ENCODE measurements around the gene CLCN5.

DNA sequence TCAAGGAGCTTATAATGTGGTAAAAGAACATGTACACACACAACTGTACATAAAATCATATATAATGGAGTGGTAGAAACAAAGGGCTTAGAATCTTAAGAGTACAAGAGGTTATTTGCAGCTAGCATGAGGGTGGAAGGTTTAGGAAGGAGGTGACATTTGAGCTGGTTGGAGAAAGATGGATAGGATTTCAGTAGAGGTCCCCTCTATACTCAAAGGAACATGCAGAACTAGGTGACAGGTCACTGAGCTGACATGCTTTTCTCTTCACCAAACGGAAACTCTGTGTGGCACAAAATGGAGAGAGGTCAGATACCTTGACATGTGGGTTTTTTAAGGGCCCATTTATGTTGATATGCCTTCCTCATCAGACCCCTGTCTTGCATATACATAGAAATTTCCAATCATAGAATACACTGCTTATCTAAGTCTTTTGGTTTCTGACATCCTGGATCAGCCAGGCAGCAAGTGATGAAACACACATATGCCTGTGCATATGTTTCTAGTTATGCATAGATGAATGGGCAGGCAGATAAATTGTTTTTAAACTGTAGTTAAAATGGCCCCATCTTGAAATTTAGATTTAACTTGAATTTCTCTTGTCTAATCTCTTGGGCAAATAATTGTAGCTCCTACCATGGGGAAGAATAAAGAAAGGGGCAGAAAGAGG, 29.3 kb downstream of the CLCN5 start:
- TF ChIP-seq, protein P1, sequence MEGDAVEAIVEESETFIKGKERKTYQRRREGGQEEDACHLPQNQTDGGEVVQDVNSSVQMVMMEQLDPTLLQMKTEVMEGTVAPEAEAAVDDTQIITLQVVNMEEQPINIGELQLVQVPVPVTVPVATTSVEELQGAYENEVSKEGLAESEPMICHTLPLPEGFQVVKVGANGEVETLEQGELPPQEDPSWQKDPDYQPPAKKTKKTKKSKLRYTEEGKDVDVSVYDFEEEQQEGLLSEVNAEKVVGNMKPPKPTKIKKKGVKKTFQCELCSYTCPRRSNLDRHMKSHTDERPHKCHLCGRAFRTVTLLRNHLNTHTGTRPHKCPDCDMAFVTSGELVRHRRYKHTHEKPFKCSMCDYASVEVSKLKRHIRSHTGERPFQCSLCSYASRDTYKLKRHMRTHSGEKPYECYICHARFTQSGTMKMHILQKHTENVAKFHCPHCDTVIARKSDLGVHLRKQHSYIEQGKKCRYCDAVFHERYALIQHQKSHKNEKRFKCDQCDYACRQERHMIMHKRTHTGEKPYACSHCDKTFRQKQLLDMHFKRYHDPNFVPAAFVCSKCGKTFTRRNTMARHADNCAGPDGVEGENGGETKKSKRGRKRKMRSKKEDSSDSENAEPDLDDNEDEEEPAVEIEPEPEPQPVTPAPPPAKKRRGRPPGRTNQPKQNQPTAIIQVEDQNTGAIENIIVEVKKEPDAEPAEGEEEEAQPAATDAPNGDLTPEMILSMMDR (conservative IDR thresholded peaks at IDR 0.05 in 1 of 2, IDR thresholded peaks at IDR 0.05 in 1 of 2; ENCODE audit: low read depth in 1 of 2, low read length in 2 of 2), result no peak
- TF ChIP-seq EZH2 (IDR thresholded peaks at IDR 0.05; ENCODE audit: low read length, missing control alignments), result no peak

Measured in fibroblast of lung (primary cell).